ENCODE measurements around the gene THSD7B. TPM values are rescaled to one million over a fixed set of nuclear protein-coding genes. Genes with fewer than 3 reads are reported as not detected.

Gene THSD7B
- total and polyA plus RNA-seq, 9 of the 15 experiments (the other 6 are each of a cell fraction or from before 2014, with no cell fraction given) = not detected

DNA sequence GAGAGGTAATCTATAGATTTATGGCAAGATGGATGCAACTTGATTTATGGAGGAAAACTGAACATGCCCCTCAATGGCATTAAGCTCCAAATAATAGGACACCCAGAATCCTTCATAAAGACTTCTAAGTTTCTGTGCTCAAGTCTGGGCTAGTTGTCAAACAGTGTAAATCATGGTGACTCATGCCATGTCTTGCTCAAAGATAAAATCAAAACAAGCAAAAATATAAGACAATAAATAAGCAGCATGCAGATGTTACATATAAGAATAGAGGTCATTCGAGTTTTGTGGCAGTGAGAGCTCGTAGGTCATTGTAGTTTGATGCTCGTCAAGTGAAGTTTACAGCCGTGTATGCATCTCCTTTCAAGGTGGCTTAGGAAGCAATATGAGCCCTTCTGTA lies 403.2 kb downstream of the THSD7B start (continued):
- TF ChIP-seq, protein P1, sequence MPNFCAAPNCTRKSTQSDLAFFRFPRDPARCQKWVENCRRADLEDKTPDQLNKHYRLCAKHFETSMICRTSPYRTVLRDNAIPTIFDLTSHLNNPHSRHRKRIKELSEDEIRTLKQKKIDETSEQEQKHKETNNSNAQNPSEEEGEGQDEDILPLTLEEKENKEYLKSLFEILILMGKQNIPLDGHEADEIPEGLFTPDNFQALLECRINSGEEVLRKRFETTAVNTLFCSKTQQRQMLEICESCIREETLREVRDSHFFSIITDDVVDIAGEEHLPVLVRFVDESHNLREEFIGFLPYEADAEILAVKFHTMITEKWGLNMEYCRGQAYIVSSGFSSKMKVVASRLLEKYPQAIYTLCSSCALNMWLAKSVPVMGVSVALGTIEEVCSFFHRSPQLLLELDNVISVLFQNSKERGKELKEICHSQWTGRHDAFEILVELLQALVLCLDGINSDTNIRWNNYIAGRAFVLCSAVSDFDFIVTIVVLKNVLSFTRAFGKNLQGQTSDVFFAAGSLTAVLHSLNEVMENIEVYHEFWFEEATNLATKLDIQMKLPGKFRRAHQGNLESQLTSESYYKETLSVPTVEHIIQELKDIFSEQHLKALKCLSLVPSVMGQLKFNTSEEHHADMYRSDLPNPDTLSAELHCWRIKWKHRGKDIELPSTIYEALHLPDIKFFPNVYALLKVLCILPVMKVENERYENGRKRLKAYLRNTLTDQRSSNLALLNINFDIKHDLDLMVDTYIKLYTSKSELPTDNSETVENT (CRISPR knock-in tag; IDR thresholded peaks at IDR 0.05) = no peak
- no peak for TF ChIP-seq KAT7 (CRISPR knock-in tag; IDR thresholded peaks at IDR 0.05; ENCODE audit: borderline replicate concordance)
- no peak for TF ChIP-seq WHSC1 (IDR thresholded peaks at IDR 0.05; ENCODE audit: low read length)
- no peak for TF ChIP-seq PHF8 (IDR thresholded peaks at IDR 0.05; ENCODE audit: borderline replicate concordance, low read length)
- TF ChIP-seq, protein P2, sequence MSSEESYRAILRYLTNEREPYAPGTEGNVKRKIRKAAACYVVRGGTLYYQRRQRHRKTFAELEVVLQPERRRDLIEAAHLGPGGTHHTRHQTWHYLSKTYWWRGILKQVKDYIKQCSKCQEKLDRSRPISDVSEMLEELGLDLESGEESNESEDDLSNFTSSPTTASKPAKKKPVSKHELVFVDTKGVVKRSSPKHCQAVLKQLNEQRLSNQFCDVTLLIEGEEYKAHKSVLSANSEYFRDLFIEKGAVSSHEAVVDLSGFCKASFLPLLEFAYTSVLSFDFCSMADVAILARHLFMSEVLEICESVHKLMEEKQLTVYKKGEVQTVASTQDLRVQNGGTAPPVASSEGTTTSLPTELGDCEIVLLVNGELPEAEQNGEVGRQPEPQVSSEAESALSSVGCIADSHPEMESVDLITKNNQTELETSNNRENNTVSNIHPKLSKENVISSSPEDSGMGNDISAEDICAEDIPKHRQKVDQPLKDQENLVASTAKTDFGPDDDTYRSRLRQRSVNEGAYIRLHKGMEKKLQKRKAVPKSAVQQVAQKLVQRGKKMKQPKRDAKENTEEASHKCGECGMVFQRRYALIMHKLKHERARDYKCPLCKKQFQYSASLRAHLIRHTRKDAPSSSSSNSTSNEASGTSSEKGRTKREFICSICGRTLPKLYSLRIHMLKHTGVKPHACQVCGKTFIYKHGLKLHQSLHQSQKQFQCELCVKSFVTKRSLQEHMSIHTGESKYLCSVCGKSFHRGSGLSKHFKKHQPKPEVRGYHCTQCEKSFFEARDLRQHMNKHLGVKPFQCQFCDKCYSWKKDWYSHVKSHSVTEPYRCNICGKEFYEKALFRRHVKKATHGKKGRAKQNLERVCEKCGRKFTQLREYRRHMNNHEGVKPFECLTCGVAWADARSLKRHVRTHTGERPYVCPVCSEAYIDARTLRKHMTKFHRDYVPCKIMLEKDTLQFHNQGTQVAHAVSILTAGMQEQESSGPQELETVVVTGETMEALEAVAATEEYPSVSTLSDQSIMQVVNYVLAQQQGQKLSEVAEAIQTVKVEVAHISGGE (CRISPR knock-in tag; IDR thresholded peaks at IDR 0.05) = no peak

Measured in K562 (cell line).